HG02938 (cell line): Measurements from ENCODE around the gene PRICKLE2.

ENCODE experiments used
- ATAC-seq: cut with Tn5 transposase; IDR thresholded peaks from one replicate; pipeline ENCODE4 v1.9.1; 2021; ENCODE audit warnings: mild to moderate bottlenecking, moderate library complexity; ENCODE audit not compliant: unreplicated experiment

Gene PRICKLE2

DNA sequence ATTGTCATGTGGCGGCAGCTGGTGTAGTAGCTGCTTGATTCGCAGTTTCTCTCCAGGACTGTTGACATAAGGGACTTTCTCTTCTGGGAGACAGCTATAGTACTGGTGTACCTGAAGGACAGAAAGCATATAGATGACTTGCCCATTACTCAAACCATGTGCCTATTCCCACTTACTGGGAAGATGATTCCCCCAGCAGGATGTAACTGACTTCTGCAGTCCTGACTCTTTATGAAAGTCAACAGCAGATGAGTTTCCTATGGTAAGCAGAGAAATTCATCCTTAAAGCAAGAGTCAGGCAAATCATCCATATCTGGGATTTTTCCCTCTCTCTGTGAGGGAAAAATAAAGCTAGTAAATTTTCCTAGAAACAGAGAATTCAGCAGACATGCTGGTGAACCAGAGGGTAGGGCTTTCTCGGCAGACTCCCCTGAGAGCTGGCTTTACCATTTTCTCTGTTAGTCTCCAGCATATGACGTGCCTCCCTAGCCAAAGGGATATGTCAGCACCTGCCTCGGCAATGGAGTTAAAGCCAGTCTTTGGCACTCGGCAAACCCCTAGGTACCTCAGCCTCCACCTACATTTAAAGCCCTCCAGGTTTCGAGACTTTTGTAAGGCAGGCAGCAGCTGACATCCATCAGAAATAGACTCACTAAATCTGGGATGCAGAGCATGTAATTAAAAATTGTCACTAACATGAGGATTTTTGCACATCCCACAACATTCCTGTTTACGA, 62.1 kb downstream of the PRICKLE2 start:
- no peak for ATAC-seq

- ATAC-seq: no peak
Observed at GRCh38 chr3:64161481-64161952, 63.7 kb downstream of the PRICKLE2 start.

DNA sequence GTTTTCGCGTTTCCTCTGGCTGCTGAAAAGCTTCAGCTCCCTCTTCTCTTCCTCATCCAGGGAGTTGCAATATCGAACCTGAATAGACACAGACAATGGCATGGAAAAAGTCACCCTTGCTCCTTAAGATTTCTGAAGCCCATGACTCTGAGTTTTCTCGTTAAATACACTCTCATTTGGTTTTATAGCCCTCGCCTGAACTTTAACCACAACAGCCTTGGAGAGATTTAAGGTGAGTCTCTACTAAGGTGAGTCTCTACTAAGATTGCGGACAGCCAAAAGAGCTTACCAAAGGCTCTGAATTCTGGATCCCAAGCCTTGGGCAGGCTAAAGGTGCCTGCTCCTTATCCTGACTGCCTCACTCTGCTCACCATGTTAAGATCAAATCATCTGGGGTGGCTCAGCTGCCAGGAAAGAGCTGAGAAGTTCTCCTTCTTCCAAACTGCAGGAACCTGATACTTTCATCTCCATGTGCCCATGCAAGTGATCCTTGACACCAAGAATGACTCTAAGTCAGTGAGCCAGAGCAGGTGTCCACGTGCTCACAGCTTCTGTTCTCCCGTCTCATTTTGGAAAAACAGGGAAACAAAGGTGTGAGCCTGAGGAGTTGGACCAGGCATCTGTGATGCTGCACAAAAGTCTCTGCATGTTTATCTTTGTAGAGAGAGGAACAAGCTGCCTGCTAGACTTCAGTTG, 65.1 kb downstream of the PRICKLE2 start:
- no peak for ATAC-seq

DNA sequence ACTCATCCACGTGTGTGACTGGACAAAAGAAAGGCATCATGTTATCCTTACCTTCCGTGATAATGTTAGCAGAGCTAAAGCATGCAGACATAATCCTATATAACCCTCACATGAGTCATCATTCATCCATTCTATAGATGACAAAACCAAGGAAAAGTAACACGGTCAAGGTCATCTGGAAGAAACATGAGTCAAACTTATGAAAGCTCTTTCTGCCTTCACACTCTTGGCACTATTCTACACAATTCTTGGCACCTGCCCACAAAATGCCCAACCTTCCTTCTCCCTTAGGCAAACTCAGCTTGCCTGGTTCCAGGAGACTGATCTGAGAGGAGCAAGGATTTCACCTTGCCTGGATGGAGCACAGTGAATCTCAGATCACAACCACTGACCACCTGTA, 66.9 kb downstream of the PRICKLE2 start:
- ATAC-seq: no peak

DNA sequence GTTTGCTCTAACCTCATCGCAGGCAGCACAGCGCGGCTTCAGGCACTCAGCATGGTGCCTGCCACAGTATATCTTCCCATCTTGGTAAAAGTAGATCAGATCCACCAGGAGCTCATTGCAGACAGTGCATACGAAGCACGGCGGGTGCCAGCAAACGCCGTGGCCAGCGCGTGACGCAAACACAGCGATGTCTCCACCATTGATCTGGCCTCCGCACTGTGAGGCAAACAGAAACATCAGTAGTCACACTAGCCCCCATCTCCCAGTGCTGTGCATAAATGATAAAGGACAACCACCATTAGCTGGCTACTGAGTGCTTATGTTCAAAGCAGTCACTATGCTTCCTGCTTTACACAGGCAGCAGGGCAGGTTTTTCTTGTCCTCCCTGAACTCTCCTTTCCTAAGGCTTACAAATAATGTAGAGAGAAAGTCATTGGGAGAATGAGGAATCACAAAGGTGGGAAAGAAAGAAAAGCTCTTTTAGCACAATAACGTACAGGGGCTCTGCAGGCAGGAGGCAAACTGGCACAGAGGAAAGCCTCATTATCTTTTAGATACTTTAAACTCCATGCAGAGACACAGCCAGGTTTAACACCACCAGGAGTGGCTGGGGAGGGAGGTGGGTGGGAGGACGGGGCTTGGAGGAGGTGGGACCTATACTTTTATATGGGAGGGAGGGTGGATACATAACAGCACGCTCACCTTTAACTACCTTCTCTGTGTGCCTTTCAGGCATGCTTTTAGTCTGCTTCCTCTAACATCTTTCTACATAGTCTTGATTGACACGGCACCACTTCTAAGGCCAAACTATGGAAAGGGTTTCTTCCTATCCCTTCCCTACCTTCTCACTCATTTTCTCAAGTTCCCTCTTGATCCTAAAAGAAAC, 67.9 kb downstream of the PRICKLE2 start:
- no peak for ATAC-seq

- no peak for ATAC-seq
Observed at GRCh38 chr3:64155328-64155727, 69.9 kb downstream of the PRICKLE2 start.

- ATAC-seq: no peak
Observed at GRCh38 chr3:64152676-64153466, 72.4 kb downstream of the PRICKLE2 start.

DNA sequence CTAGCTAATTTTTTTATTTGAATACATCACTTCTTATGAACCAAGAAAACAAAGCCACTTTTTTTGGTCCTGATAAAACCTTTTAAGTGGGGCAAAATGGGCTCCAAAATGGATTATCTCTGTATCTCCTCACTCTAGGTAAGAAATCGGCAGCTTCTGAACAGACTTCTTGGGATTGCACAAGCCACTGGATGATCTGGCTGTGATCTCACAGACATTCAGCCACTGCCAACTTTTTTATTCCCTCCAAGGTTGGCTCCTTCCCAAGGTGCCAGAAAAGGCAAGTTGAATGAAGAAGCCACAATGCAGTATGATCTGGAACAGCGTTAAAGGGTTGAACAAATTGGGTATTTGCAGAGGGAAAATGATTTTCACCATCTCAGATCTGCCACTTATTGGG, 73.2 kb downstream of the PRICKLE2 start:
- ATAC-seq: no peak

- ATAC-seq: no peak
Observed at GRCh38 chr3:64151342-64151871, 73.9 kb downstream of the PRICKLE2 start.

DNA sequence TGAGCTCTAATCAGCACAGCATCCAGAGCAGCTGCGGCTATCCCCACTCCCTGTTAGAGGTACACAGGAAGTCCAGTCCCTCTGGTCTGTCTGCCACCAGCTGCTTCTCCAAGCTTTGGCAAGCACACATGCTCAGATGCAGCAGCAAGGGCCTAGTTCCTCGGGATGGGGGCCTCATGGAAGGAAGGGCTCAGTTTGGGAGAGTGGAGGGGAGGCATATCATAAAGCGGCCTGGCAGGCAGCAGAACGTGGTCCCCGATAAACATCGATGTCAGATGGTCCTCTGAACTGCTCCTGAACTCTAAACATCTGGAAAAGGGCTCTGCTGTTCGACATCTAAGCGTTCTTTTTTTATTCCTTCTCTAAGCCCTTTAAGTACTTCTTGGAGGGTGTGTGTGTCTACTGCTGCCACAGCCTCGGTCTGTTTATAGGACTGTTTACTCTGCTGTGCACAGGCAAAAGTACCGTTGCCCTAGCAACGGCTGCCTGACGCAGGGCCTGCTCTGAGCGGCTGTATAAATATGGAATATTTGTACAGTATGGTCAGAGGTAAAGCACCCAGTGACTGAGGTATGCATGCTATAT, 74.6 kb downstream of the PRICKLE2 start:
- no peak for ATAC-seq

GRCh38 chr3:64149886-64150285, 75.4 kb downstream of the PRICKLE2 start:
- no peak for ATAC-seq

- ATAC-seq: no peak
Observed at GRCh38 chr3:64148955-64149653, 76.2 kb downstream of the PRICKLE2 start.

- no peak for ATAC-seq
Observed at GRCh38 chr3:64147211-64147610, 78.1 kb downstream of the PRICKLE2 start.

GRCh38 chr3:64145438-64145837, 79.8 kb downstream of the PRICKLE2 start:
- ATAC-seq: no peak

GRCh38 chr3:64144241-64144900, 80.9 kb downstream of the PRICKLE2 start:
- ATAC-seq: no peak

DNA sequence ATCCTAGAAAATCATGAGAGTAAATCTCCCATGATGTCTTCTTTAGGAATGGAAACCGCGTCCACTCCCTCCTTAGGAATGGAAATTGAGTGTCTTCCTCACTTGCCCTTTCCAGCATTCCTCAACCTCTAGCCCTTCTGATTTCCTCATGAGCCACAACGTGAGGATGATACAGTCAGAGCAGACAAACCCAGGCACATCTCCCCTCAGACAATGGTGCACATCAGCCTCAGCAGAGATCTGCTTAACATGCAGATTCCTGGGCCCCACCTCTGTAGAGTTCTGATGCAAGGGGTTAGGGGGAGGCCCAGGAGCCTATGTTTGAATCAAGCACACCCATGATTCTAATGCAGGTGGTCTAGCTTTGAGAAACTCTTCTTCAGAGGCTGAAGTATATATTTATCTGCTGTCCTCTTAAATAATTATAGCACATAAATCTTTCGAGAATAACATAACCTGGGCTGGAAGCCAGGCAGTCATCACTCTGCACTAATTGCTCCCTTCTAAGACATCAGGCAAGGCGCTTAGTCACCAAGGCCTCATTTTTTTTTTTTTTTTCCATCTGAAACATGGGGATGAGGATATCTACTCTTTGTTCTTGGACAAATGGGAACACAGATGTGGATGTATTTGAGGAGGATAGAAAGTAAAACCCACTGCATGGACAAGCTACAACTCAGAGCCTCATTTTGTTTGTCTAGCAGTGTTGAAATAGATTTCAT, 81.7 kb downstream of the PRICKLE2 start:
- no peak for ATAC-seq

DNA sequence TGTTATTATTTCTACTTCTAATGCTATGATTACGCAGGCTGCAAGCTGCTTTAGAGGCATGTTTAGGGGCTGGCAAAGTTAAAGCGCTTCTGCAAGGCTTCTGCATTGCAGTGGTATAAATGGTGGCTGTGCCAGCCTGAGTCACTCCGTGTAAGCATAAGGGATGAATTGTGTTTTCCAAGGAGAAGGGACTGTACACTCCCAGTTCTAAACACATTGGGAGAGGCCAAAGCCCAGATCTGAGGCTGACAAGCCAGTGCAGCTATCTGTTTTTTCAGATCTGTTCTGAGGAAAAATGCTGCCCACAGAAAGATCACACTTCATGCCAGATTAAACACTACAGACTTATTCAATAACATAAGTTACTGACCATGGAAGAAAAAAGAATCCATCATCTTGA, 83.8 kb downstream of the PRICKLE2 start:
- no peak for ATAC-seq

GRCh38 chr3:64140651-64141050, 84.6 kb downstream of the PRICKLE2 start:
- ATAC-seq: no peak
